Stimulated activated CD8-positive, alpha-beta memory T cell treated with anti-CD3 and anti-CD28 coated beads, Interleukin-7, amount 100 ng/mL, for 4 hours (primary cell): Measurements from ENCODE around the gene ARFIP2.

Experiments
- DNase-seq, 2 donors: peaks; one replicate each; pipeline ENCODE4 v3.0.0-alpha.2; 2020; ENCODE audit warnings: low read depth in 2 of 2

Gene ARFIP2

DNA sequence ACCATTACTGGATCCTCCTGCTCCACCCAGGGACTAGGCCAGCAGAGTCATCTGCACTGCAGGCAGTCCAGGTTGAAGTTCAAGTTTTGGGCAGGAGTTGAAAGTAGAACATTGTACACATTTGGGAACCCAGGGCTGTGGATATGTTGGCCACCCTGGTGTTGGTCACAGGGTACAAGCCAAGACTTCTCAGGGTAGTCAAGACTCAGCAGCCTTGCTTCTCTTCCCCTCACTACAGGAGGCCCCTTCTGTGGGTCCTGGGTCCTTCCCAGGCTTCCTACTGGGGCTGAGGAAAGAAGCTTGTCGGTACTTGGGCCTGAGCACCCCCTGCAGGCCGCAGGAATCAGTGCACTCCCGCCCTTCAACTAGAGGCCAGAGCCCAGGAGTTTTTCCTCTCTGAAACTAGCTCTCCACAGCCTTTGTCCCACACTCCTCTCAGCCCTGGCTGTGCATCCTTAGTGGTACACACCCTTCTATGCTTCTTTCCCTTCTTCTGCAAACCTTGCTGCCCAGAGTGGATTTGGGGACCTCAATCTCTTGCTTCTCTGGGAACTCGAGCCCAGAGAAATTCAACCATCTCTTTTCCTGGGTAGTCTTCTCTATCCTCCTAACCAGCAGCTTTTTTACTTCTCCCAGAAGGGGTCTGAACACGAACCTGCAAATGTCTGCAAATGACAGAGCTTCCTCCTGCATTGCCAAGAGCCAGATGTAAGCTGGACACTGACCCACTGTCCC lies 37.7 kb downstream of the ARFIP2 start:
- DNase-seq, result peak; percentile 7 to 30

DNA sequence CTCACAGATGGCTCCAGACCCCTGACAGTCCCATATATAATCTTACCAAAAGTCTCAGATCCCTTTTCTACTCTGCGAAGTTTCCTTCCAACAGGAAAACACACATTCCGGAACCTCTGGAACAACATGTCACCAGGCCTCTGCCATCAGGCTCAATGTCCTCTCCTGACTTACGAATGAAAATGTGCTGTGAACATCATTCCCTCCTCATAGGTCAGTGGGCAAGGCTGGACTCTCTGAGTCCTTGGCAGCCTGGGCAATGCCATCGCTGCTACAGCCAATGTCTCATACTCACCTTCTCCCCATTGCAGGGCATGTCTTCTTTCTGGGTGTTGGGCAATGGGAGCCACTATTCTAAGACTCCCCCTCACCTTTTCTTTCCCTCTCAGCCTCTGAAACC lies 38.7 kb downstream of the ARFIP2 start:
- DNase-seq, result no peak

GRCh38 chr11:6440906-6441358 lies 40.2 kb downstream of the ARFIP2 start, which contains the start of gene HPX:
TSS of gene HPX (minus strand) at chr11:6440987. CDS start at chr11:6440963, 24 bp downstream.
- DNase-seq, result no peak

DNA sequence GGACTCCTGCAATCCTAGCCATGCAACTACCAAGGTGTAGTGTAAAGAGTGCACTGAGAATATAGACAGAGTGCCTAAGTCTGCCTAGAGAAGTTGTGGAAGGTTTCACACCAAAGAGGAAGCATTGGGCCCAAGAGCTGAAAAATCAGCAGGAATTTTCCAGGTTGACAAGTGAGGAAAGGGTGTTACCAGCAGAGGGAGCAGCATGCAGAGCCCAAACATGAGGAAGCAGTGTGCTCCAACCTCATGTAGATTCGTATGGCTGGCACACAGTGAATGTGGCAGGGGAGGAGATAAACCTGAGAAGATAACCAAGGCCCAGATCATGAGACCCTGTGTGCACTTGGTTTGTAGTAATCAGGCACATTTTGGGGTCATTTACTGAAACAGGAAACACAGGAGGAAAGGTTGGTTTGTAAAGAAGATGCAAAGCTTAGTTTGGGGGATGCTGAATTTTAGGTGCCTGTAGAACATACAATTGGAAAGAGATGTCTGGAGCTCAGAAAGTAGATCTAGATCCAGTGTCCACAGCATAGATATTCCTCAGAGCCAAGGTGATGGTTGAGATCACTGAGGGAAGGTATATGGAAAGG lies 42.1 kb downstream of the ARFIP2 start:
- DNase-seq, result no peak

- no peak for DNase-seq
These were observed 43.1 kb downstream of the ARFIP2 start for GRCh38 chr11:6437993-6438392.

DNA sequence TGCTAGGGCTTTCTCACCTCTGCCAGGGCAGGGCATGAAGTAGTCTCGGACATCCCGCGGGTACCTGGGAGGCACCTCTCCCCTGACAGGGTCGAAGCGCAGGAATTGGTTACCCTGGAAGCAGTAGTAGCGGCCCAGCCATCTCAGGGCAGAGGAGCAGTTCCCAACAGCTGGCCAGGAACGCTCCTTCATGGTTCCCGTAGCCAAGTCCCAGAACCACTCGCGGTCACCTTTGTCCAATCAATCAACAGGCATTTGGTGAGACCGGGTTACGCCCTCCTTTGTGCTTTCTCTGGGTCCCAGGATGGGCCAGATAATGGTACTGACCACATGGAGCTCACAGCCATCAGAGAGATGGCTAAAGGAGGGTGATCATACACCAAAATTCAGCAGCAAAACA lies 43.7 kb downstream of the ARFIP2 start:
- no peak for DNase-seq

DNA sequence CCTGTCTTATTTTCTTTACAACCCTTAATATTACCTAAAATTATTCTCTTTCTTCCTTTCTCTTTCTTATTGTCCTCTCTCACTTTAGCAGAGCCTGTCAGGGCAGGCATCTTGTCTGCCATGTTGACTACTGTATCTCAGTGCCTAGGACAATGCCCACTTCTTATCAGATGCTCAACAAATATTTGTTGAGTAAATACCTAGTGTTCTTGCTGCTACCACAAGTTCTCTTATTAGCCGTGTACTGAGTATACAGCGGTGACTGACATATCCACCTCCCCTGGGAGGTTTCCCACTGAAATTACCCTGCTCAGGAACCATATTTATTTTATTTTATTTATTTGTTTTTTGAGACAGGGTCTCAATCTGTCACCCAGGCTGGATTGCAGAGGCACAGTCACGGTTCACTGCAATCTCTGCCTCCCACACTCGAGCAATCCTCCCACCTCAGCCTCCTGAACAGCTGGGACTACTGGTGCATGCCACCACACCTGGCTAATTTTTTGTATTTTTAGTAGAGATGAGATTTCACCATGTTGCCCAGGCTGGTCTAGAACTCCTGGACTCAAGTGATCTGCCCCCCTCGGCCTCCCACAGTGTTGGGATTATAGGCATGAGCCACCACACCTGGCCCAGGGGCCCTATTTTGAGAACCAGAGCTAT lies 47.0 kb downstream of the ARFIP2 start:
- DNase-seq, result no peak

DNA sequence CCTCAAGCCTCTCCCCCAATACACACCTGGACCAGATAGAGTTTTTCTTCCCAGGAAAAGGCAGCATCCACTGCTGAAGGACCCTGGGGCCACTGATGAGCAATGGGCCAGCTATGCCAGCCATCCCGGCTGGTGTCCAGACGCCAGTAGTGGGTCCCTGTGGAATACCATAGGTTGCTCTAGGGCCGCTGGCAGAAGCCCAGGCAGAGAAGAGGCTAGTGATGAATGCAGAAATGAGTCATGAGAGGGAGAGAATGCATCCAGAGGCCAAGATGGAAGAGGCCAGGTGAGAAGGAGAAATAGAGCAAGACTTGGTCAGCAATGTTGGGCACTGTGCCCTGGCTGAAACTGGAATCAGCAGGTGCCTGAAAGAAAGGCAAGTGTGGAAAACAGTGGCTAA lies 49.3 kb downstream of the ARFIP2 start:
- DNase-seq, result no peak

DNA sequence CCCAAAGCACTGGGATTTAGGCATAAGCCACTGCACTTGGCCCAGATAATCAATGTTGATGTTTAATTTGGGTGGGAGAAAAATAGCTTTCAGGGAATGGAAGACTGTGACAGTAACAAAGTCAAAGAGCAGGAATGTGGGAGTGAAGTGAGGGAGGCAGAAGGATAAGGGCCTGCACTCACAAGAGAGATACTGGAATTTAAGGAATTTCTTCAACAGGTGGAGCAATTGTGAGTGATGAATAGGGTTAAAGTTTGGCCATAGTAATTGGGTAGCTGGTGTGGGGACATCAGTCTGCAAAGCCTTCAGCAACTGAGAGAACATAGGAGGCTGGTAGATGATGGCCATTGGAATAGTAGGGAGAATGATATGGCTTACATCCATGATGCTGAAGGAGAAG lies 53.6 kb downstream of the ARFIP2 start:
- DNase-seq, result no peak
